BJ (cell line): Measurements from ENCODE around the gene DCST2. TPM values are rescaled to one million over a fixed set of nuclear protein-coding genes. Genes with fewer than 3 reads are reported as not detected.

Source experiments
- CTCF ChIA-PET: fragments of 350-600 bp; formaldehyde crosslinking; extraction: SDS; loops from one replicate; lab custom pipeline; 2021; ENCODE audit warnings: antibody characterized with exemption, inconsistent platforms; lab: Yijun Ruan, JAX
- POLR2A ChIA-PET: fragments of 300-600 bp; sonication (Branson Sonifier 250); formaldehyde crosslinking; extraction: SDS; loops from one replicate; lab custom pipeline; 2021; ENCODE audit warnings: antibody characterized with exemption; lab: Charles Lee
- DNase-seq: peaks from one replicate; pipeline ENCODE4 v3.0.0-alpha.2; 2011; ENCODE audit warnings: low read depth
- H3K27me3 ChIP-seq: 2 replicates; pipeline ENCODE4 v1.6.0; 2011; ENCODE audit warnings: low read length; ENCODE audit not compliant: control insufficient read depth, insufficient read depth
- H3K36me3 ChIP-seq: 2 replicates; pipeline ENCODE4 v1.5.1; 2011; ENCODE audit warnings: low read length; ENCODE audit not compliant: control insufficient read depth, insufficient read depth
- H3K4me3 ChIP-seq: 2 replicates; pipeline ENCODE4 v1.5.1; 2011; ENCODE audit warnings: low read depth, mild to moderate bottlenecking, control low read depth, low read length
- CTCF ChIP-seq: IDR thresholded peaks from 2 replicates; pipeline ENCODE4 v1.5.1; 2011; ENCODE audit warnings: low read depth, mild to moderate bottlenecking, control low read depth, inconsistent platforms, low read length, moderate library complexity; ENCODE audit not compliant: insufficient read depth
- polyA plus RNA-seq: library from polyadenylated mRNA; depleted of rRNA; stranded (reverse); fragments of >200 nt; gene quantifications from 2 replicates; pipeline ENCODE4 v1.2.3, GENCODE V29; 2011; rRNA removed
- small RNA-seq: library from RNA; depleted of rRNA; stranded (forward); fragments of <200 nt; gene quantifications from one replicate; pipeline ENCODE3, GENCODE V24; 2012; ENCODE audit warnings: low replicate concordance, low read depth; ENCODE audit not compliant: insufficient read length

The DCST2 gene
- polyA plus RNA-seq, 1 experiment = 0.38 TPM

- ChIA-PET POLR2A (interaction anchor here (0.5 to 0.7 kb wide), 4 partner anchors 15 to 1732 kb away, joined by 3 to 11 read pairs (median 3); no protein-coding TSS in a partner anchor), CTCF (interaction anchor here (0.9 to 5.4 kb wide), 10 partner anchors 7 to 411 kb away, joined by 3 to 40 read pairs (median 10); partner anchors contain the start of genes ADAM15, PBXIP1 and PYGO2)
- peaks cover 20% of the 10 kb centered on the region for H3K36me3 ChIP-seq
- peak within 1 kb of the TSS; percentile 73 for H3K4me3 ChIP-seq
- no peak for TF ChIP-seq CTCF
- DNase-seq = no peak
- H3K27me3 ChIP-seq = no peaks in the 10 kb centered on the region
These were observed 62.8 kb downstream of the DCST2 start, which contains the start of gene SHC1 for GRCh38 chr1:154970631-154971340. SHC1 (minus strand) TSS chr1:154970747; CDS start chr1:154970526, 221 bp downstream.

- Histone ChIP-seq H3K27me3 (no peaks in the 10 kb centered on the region), H3K36me3 (peaks cover 26% of the 10 kb centered on the region), H3K4me3 (peak overlapping the region; percentile 73)
- ChIA-PET CTCF (interaction anchor here (0.6 to 5.4 kb wide), 10 partner anchors 8 to 1438 kb away, joined by 3 to 40 read pairs (median 10); partner anchors contain the start of genes PBXIP1 and PYGO2), POLR2A (interaction anchor here (0.6 to 0.7 kb wide), 3 partner anchors 10 to 26 kb away, joined by 3 to 10 read pairs (median 5); no protein-coding TSS in a partner anchor)
- no peak for TF ChIP-seq CTCF
- no peak for DNase-seq
These were observed 63.6 kb downstream of the DCST2 start for GRCh38 chr1:154969860-154970452.

DNA sequence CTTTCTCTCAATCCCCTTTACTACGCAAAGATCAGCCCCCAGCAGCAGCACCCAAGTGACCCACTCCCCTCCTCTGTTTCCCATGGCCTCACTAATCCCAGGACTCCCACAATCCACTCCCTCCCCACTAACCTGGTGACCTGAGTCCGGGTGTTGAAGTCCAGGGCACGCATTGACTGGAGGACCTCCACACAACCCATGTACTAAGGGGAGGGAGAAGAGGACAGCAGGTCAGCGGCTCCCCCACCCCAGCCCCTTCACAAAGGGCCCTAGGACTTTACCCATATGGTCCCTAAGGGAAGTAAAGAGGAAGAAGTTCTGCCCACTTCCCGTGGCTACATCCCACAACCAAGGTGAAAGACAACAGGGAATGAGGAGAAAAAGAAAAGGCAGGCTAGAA lies 64.3 kb downstream of the DCST2 start:
- POLR2A ChIA-PET = interaction anchor here (0.6 kb wide), 1 partner anchor 10 kb away, joined by 5 read pairs; no protein-coding TSS in a partner anchor
- Histone ChIP-seq H3K4me3 (peak overlapping the region; percentile 73), H3K36me3 (peaks cover 30% of the 10 kb centered on the region), H3K27me3 (no peaks in the 10 kb centered on the region)
- no peak for TF ChIP-seq CTCF
- no peak for DNase-seq
- CTCF ChIA-PET = interaction anchor here (0.5 to 5.4 kb wide), 9 partner anchors 8 to 101 kb away, joined by 3 to 40 read pairs (median 14); partner anchors contain the start of genes ADAM15, PBXIP1 and PYGO2

DNA sequence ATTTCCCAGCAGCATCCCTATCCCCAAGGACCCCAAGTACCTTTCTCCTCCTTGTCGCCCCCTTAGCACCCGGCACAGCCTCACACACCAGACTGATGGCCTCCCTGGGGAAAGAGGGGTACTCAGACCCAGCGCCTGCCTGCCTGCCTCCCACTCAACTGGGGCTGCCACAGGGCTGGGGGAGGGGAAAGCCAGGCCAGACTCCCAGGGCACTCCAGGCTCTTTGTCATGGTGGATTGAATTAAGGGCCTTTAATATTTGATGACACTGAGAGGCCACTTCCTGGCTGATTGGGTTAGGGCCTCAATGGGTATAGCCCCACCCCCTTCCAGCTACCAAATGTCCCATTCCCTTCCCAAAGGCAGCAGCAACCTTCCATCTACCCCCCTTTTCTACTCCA lies 64.8 kb downstream of the DCST2 start:
- Histone ChIP-seq H3K27me3 (no peaks in the 10 kb centered on the region), H3K36me3 (peaks cover 32% of the 10 kb centered on the region), H3K4me3 (peak overlapping the region; percentile 73)
- POLR2A ChIA-PET = no interaction called here
- no peak for DNase-seq
- CTCF ChIA-PET = interaction anchor here (1.0 to 5.4 kb wide), 7 partner anchors 7 to 102 kb away, joined by 3 to 40 read pairs (median 16); partner anchors contain the start of genes ADAM15, PBXIP1 and PYGO2
- no peak for TF ChIP-seq CTCF

Small RNA genes within 50 kb of the gene (small RNA-seq; reads per million reads assigned to genes)
- gene MIR4258 = not detected

Other genes with a start within 250 kb of the DCST2 start
- gene KCNN3, start 163.5 kb downstream of the DCST2 start, polyA plus RNA-seq = not detected in 2 replicates
- 29.0 and 38.4 TPM in 2 replicates for gene PMVK, start 97.1 kb downstream of the DCST2 start, polyA plus RNA-seq
- 65.6 and 83.1 TPM in 2 replicates for gene PBXIP1, start 77.7 kb downstream of the DCST2 start, polyA plus RNA-seq
- gene PYGO2, start 72.0 kb downstream of the DCST2 start, polyA plus RNA-seq = 18.0 and 21.0 TPM in 2 replicates
- gene SHC1, start 63.0 kb downstream of the DCST2 start, polyA plus RNA-seq = 455 and 653 TPM in 2 replicates
- gene CKS1B, start 59.1 kb downstream of the DCST2 start, polyA plus RNA-seq = 111 and 160 TPM in 2 replicates
- 26.5 and 40.5 TPM in 2 replicates for gene FLAD1, start 50.4 kb downstream of the DCST2 start, polyA plus RNA-seq
- not detected in 2 replicates for gene LENEP, start 40.2 kb downstream of the DCST2 start, polyA plus RNA-seq
- 18.1 and 29.4 TPM in 2 replicates for gene ZBTB7B, start 31.0 kb downstream of the DCST2 start, polyA plus RNA-seq
- not detected in 2 replicates for gene DCST1, start within 50 bp of the DCST2 start, polyA plus RNA-seq
- 55.1 and 88.8 TPM in 2 replicates for gene ADAM15, start 17.5 kb upstream of the DCST2 start, polyA plus RNA-seq
- 6.6 and 12.4 TPM in 2 replicates for gene EFNA4, start 30.0 kb upstream of the DCST2 start, polyA plus RNA-seq
- 1.4 and 1.8 TPM in 2 replicates for gene EFNA3, start 45.1 kb upstream of the DCST2 start, polyA plus RNA-seq
- 1.1 and 1.6 TPM in 2 replicates for gene EFNA1, start 94.1 kb upstream of the DCST2 start, polyA plus RNA-seq
- 39.5 and 47.4 TPM in 2 replicates for gene SLC50A1, start 102.1 kb upstream of the DCST2 start, polyA plus RNA-seq
- 28.0 and 34.1 TPM in 2 replicates for gene DPM3, start 106.8 kb upstream of the DCST2 start, polyA plus RNA-seq
- gene KRTCAP2, start 139.5 kb upstream of the DCST2 start, polyA plus RNA-seq = 211 and 225 TPM in 2 replicates
- 3.5 and 5.4 TPM in 2 replicates for gene TRIM46, start 140.1 kb upstream of the DCST2 start, polyA plus RNA-seq
- gene THBS3, start 174.1 kb upstream of the DCST2 start, polyA plus RNA-seq = 48.0 and 61.4 TPM in 2 replicates
- gene MTX1, start 174.9 kb upstream of the DCST2 start, polyA plus RNA-seq = 56.5 and 72.7 TPM in 2 replicates
- 10.3 and 15.7 TPM in 2 replicates for gene ENTREP3, start 221.7 kb upstream of the DCST2 start, polyA plus RNA-seq
- 147 and 193 TPM in 2 replicates for gene SCAMP3, start 228.6 kb upstream of the DCST2 start, polyA plus RNA-seq
- gene CLK2, start 239.7 kb upstream of the DCST2 start, polyA plus RNA-seq = 46.1 and 57.4 TPM in 2 replicates
- gene HCN3, start 243.7 kb upstream of the DCST2 start, polyA plus RNA-seq = 1.8 and 4.0 TPM in 2 replicates